Fibroblast of villous mesenchyme (primary cell): ENCODE data around the gene PWWP2A. TPM values are rescaled to one million over a fixed set of nuclear protein-coding genes. Genes with fewer than 3 reads are reported as not detected.

Experiments
- DNase-seq: peaks from one replicate; pipeline ENCODE4 v3.0.0-alpha.2; 2010; ENCODE audit warnings: low read depth
- H3K4me3 ChIP-seq: 2 replicates; pipeline ENCODE4 v1.5.1; 2011; ENCODE audit warnings: low read depth, mild to moderate bottlenecking, low read length
- total RNA-seq: library from RNA; depleted of rRNA; stranded (reverse); fragments of >200 nt; gene quantifications from 2 replicates; pipeline ENCODE4 v1.2.3, GENCODE V29; 2012
- TF ChIP-seq, protein P1 (sequence below): IDR thresholded peaks from 2 replicates; pipeline ENCODE4 v1.5.1; 2012; ENCODE audit warnings: low read depth, mild to moderate bottlenecking, low read length; ENCODE audit not compliant: insufficient read depth

The PWWP2A gene
- total RNA-seq, 1 donor: 25.5 TPM

DNA sequence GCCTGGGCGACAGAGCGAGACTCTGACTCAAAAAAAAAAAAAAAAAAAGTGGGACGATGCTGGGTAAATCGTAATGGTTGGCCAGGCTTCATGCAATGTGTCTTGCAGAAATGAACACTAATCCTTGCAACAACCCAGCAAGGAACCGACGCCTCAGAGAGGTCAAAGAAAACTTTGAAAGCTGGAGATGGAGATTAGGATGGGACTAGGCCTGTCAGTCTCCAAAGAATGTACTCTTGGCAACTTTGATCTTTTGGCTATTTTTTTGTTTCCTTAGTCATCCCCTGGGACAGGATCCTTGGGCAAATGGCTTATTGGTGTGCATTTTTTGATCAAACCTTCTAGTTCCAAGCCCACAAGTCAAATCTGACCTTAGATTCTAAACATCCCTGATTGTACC lies 10.6 kb upstream of the PWWP2A start:
- TF ChIP-seq, protein P1, sequence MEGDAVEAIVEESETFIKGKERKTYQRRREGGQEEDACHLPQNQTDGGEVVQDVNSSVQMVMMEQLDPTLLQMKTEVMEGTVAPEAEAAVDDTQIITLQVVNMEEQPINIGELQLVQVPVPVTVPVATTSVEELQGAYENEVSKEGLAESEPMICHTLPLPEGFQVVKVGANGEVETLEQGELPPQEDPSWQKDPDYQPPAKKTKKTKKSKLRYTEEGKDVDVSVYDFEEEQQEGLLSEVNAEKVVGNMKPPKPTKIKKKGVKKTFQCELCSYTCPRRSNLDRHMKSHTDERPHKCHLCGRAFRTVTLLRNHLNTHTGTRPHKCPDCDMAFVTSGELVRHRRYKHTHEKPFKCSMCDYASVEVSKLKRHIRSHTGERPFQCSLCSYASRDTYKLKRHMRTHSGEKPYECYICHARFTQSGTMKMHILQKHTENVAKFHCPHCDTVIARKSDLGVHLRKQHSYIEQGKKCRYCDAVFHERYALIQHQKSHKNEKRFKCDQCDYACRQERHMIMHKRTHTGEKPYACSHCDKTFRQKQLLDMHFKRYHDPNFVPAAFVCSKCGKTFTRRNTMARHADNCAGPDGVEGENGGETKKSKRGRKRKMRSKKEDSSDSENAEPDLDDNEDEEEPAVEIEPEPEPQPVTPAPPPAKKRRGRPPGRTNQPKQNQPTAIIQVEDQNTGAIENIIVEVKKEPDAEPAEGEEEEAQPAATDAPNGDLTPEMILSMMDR: no peak
- H3K4me3 ChIP-seq: no peak overlapping the region
- DNase-seq: no peak

- TF ChIP-seq, protein P1: no peak
- DNase-seq: no peak
- H3K4me3 ChIP-seq: no peak overlapping the region
Observed at GRCh38 chr5:160128632-160129031, 9.4 kb upstream of the PWWP2A start.

DNA sequence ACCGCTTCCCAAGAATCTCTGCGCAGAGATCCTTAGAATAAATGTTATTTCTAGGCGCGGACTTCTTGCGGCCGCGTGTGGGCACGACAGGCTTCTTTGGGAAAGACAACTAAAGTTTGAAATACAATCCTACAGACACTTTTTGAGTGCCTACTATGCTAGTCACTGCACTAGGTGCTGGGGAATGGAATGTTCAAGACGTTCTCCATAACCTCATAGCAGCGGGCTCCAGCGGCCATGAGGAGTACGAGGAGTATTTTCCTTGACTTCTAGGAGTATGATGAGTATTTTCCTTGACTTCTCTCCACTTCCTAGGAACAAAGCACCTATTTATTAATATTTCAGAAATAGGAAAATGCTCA lies 636 bp upstream of the PWWP2A start:
- TF ChIP-seq, protein P1: peak; percentile 20
- H3K4me3 ChIP-seq: no peak overlapping the region
- DNase-seq: no peak

GRCh38 chr5:160118349-160119141 lies 705 bp downstream of the PWWP2A start:
- peak overlapping the region; percentile 76 for H3K4me3 ChIP-seq
- TF ChIP-seq, protein P1: no peak
- DNase-seq: peak; percentile 38

DNA sequence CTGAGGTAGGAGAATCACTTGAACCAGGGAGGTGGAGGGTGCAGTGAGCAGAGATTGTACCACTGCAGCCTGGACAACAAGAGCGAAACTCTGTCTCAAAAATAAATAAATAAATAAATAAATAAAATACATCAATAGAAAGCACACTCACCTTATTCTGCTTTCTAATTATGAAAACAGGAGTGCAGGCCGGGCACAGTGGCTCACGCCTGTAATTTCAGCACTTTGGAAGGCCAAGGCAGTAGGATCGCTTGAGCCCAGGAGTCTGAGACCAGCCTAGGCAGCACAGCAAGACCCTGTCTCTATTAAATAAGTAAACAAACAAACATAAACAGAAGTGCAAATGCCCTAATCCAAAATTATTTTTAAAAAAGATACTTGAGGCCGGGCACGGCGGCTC lies 2.3 kb downstream of the PWWP2A start:
- no peak for DNase-seq
- H3K4me3 ChIP-seq: no peak overlapping the region
- TF ChIP-seq, protein P1: no peak

DNA sequence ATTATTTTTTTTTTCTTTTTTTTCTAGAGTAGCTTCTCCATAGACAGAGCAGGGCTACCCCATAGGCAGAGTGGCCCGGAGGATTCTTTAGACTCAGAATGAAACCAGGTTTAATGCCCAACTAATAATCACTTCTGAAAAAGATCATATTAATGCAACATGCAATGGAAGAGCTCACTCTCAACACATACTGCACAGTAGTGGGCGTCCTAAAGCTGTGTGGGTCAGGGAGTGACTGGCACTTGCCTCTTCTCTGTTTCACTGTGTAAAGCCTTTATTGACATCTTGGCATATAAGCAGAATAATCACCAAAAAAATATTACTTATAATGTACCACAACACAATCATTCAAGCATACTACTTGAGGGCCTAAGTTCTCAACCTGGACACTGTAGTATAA lies 11.1 kb downstream of the PWWP2A start:
- TF ChIP-seq, protein P1: no peak

More for the DNA sequence above, 11.1 kb downstream of the PWWP2A start:
- no peak for DNase-seq
- H3K4me3 ChIP-seq: no peak overlapping the region
